Measurements from ENCODE around the gene USP6.

DNA sequence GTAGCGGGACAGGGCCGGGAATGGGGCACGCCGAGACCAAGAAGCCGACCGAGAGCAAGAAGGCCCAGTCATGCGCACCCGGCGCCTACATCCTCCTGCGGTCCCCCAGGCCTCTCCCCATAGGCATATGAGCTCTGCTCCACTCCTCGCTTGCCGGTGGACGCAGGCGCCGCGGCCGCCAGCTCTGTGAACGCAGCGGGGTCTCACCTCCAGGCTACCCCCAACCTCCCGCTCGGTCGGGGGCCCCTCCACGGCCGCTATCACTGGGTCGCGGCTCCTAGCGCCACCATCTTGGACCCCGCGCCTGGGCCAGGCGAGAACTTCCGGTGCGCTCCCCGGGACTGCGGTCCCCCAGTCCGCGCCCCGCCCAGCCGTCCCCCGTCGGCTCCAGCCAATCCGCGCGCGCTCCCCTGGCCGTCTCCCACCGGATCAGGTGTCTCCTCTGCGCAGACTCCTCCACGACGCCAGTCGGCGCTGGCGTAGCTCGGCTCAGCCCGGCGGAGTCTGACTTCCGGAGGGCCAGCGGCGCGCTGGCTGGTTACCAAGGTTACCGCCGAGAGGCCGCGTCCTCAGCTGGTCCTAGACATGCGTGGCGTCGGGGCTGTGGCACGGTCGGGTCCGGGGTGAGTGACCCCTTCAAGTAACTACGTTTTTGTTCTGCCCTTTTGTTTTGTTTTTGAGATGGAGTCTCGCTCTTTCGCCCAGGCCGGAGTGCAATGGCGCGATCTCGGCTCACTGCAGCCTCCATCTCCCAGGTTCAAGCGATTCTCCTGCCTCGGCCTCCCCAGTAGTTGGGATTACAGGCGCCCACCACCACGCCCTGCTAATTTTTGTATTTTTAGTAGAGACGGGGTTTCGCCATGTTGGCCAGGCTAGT lies 75.9 kb downstream of the USP6 start, which contains the start of gene ZNF594:
- TF ChIP-seq POLR2A (IDR thresholded peaks at IDR 0.05) (peak; percentile 50 to 81 (median 77)), CTCF (IDR thresholded peaks at IDR 0.05) (peak; percentile 51 to 93 (median 86))

Measured in body of pancreas (tissue), 4 donors.